Tongue (tissue), 2 donors: ENCODE measurements around the gene PARD3. TPM values are rescaled to one million over a fixed set of nuclear protein-coding genes. Genes with fewer than 3 reads are reported as not detected.
A peak's percentile ranks its signal among the peaks of the same experiment; 100 is the strongest.
"Not testable (repeated sequence)": the region's sequence is repeated elsewhere in the genome, so short reads cannot be mapped to it uniquely, and the experiment has no call there.

Source experiments
- DNase-seq: peaks from one replicate; pipeline ENCODE4 v3.0.0-alpha.2; 2015
- total RNA-seq: library from RNA; depleted of rRNA; stranded (reverse); fragments of >200 nt; gene quantifications from one replicate; pipeline ENCODE4 v1.2.3, GENCODE V29; 2014

PARD3 gene
- total RNA-seq, 1 donor from 2014 or later = 129 TPM

DNA sequence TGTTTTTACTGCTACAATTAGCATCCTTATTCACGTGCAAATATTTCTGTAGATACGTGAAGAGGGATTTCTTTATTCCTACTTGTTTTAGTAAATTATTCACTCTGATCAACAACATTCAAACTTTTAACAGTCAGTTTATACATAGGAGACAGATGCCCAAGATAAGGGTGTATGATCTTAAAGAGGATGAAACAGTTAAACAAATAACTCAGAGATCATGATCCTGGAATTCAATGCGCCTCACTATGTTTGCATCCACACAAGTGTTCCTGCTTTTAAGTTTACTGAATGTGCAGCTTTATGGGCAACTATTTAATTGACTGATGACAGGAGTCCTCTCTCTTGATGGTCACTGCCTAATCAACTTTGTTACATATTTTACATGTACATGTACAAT lies 394.8 kb downstream of the PARD3 start:
- no peak for DNase-seq

DNA sequence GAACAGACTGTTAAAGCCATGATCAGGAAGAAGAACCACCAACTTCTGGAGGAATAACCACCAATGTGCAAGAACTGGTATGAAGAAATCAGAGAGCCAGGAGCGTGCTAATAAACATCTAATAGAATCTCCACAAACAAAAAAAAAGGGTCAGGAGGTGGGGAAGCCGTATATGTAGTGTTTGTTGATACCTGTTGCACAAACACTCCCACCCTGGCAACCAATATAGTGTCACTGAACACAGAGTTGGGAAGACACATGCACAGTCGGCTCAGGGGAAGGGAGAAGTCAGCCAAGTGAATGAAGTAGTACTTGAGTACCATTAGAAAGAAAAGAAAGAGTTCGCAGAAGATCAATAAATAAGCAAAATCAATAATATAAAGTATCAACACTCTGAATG lies 400.1 kb downstream of the PARD3 start:
- no peak for DNase-seq

DNA sequence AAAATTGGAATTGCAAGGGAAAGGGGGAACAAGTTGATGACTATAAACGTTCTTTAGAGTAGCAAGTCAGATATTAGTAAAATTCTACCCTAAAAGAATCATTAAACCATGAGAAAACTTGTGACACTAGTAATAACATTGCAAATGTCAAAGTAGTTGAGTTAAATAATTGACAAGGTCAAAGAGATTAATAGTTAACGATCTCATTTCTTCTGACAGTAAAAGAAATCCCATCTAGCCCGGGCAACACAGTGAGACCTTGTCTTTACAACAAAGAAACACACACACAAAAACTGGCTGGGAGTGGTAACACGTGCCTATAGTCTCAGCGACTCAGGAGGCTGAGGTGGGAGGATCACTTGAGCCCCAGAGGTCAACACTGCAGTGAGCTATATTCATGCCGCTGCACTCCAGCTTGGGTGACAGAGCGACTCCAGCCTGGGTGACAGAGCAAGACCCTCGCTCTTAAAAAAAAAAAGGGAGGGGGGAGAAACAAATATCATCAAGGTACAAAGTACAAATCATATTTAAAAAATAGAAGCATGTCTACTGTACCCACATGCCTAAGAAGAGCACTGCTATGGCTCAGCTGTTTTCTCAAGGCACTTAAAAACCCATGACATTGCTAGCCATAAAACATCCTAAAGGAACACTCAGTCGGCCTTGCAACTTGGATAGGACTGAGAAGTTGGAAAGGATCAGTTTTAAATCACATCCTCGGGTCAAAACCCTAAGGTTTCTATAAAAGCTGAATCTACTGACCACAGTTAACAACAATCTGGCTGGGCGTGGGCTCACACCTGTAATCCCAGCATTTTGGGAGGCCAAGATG lies 401.1 kb downstream of the PARD3 start:
- DNase-seq = no peak

DNA sequence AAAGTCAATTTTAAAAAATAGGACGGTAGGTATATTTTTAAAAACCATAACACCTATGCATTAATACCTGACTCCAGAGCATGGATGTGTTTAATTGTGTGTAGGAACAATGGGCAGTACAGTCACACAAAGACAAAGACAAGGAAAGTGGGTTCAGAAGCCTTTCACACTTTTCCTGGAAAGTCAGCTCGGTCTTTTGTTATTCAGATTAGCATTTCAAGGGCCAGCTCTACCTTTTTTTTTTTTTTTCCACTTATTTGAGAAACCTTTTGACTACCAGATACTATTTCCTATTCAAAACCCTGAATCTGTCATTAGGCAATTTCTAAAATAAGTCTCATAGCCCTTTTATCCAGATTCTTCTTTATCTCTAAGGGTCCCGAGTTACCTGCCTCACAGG lies 401.9 kb downstream of the PARD3 start:
- no peak for DNase-seq

DNA sequence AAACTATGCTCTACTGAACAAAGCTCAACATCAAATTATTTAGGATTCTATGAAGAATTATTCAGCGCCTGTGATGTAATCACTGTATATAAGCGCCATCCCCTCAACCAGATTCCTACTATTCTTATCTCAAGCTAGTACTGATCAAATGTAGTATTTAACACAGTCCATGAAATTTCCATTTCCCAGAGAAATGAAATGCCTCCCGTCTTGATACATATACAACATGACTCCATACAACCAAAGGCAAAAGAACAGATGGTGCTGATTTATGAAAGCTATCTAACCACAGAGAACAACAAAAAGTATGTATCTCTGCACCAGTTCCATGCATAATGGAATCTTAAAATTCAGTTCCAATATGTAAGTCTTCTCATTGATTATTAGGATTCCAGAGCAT lies 406.1 kb downstream of the PARD3 start:
- DNase-seq = no peak

DNA sequence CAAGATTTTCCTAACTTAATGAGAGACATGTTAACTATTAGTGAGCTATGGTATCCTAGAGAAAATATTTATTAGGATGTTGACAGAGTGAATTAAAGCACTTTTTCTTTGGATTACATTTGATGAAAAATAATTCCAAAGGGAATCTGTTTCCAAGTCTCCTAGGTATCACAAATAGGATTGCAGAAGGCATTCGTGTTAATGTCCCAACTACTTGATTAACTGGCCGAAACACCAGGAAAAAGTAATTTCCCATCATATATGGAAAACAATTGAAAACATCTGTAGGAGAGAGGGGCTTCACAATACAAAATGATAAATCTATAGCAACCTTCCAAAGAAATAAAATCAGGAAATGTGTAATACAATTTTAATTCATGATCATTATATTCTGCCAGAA lies 406.7 kb downstream of the PARD3 start:
- no peak for DNase-seq

DNA sequence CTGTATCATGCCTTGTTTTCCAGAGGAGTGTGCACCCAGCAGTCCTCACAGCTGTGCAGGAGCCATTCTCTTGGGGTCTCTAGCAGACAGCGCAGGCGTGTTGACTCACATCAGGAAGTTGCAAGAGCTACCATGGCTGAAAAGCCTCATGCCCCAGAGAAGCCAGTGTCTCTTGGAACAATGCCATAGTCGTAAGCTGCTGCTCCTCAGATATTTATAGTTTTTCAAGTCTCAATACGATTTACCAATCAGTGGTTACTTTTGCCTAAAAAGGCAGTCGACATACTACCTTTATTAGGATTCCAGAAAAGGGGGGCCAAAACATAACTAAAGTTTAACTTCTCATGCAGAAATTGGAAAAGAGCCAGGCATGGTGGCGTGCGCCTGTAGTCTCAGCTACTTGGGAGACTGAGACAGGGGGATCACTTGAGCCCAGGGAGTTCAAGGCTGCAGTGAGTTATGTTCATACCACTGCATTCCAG lies 407.7 kb downstream of the PARD3 start:
- peak; percentile 20 for DNase-seq

DNA sequence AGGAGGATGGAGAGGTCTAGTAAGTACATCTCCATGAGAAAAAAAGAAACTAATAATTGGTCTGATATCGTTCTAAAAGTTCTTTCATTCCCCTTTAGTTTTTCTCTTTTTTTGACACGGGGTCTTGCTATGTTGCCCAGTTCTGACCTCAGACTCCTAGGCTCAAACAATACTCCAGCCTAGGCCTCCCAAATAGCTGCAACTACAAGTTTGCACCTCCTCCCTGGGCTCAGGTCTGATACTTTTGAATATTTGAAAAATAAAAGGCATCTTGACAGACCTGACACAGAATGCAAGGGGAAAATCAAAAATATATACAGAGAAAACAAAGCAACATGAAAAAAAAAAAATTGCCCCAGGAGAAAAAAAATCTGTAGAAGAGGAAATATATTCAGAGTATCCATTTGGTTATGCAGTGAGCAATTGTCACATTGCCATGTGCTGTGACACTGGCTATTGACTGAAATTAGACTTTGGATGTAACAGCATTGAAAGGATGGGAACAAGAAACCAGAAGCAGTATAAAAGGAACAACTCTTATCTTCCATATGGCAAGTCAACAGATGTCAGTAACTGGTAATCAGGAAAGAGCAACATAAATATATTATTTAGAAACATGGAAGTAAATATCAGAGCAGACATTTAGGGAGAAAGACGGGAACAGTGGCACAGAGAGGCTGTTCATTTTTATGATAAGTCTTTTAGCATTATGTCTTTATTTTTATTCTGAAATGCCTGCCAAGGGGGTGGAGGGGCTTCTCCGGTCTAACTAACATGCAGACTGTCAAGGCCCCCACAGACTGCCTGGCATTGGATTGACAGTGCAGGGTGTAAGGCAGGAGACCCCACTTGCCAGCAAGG lies 408.4 kb downstream of the PARD3 start:
- DNase-seq = no peak

DNA sequence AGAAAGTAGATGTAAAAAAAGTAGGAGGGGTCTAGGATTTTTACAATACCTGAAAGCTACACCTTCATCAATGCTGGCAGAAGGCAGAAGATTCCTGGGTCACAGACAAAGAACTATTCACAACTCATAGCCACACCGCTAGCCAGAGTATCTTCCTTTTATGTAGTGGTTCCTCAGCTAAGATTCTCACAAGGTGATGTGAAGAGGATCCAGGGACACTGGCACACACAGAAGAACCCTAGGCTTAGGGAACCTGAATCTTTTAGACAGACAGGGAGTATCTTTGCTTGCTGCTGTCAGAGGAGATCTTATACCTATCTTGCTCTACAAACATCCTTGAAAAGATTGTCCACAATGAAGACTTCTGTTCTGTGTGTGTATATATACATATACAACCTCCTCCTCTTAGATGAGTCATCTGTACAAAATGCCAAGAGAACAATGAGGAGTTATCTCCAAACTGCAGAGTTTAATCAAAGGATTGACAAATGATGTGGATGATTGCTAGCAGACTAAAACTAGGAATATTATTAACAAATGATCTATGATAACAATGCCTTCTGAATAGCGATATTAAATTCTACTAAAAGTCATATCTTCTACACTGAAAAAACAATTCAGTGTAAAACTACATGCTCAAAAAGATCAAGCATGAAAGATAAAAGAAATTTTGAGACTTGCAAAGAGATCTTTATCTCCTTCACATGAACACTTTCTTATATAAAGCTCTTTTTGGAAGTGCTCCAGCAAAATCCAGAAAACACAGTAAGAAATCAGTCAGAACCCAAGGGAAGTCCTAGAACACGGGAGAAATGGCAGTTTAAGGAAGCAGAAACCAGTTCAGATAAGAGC lies 409.3 kb downstream of the PARD3 start:
- no peak for DNase-seq

DNA sequence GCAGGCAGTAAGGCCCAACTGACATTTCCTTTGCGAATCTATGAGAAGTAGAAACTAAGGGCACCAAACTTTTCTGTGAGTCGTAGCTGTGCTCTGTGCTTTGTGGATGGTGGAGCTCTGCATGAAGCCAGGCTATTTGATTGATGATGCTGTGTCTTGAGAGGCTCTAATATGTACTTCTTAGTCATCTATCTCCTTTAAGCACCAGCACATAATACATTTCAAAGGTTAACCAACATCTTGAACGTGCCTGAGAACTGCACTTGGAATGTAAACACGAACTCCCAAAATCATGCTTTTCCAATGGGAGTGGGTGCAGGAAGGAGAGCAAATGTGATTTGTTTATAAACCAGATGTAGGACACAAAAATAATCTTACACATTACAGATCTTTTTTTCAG lies 411.6 kb downstream of the PARD3 start:
- DNase-seq = no peak

DNA sequence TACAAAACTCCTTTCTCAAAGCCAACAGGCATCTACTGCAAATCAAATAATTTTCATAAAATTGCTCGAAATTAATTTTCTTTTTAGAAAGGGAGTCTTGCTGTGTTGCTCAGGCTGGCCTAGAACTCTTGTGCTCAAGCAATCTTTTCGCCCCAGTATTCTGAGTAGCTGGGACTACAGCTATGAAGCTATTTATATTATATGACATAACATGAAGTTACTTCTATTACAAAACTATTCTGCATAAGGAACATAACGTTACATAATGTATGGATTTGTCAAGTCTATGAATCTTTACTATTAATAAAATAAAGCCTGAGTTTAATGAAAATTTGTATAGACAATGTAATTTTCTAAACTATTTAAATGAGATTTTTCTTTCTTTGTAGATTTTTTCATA lies 415.0 kb downstream of the PARD3 start:
- no peak for DNase-seq

DNA sequence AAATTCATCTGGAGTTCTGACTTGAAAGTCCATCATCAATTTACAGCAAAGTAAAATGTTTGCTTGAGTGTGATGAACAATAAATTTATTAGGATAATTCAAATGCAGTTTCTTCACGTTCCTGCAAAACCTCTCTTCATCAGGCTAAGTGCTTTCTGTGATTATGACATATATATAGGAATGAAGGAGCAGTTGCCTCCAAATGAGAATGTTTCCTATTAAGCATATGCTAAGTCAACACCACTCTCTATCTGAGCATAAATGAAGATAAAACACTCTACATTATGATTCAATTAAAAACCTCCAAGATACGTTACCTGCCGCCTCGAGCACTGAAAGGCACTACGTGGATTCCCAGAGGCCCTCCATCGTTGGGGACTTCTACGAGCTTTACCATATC lies 416.1 kb downstream of the PARD3 start:
- no peak for DNase-seq

DNA sequence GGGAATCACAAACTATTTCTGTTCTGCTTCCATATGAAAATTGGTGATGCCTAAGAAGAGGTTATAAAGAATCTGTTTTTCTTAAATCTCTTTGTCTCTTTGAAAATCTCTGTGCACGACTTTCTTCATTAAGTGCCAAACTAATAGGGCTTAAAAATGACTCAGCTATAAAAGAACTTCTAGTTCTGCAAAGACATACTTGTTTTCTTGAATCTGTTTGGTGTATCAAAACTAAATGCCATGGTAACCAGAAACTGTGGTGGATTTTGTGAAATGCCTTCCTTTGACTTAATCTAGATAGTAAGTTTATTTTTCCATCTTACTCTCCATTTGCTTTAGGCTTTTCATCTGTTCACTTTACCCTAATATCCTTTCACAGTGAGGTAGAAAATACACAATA lies 417.8 kb downstream of the PARD3 start:
- no peak for DNase-seq

DNA sequence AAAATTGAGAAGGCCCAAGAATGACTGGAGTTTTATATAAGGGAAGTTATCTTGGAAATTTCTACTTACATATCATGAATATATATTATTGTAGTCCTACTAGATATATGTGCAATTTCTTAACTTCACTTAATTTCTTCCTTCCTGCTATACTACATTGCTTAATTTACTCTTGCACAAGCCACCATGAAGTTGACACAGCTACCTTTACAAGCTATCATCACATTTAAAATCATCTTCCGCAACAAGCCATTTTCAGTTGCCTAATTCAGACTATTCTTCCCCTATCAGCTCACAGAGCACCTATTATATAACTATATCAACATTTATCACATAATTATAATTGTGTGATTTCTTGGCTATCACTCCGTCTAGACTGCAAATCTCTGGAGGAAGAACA lies 418.4 kb downstream of the PARD3 start:
- DNase-seq = no peak

DNA sequence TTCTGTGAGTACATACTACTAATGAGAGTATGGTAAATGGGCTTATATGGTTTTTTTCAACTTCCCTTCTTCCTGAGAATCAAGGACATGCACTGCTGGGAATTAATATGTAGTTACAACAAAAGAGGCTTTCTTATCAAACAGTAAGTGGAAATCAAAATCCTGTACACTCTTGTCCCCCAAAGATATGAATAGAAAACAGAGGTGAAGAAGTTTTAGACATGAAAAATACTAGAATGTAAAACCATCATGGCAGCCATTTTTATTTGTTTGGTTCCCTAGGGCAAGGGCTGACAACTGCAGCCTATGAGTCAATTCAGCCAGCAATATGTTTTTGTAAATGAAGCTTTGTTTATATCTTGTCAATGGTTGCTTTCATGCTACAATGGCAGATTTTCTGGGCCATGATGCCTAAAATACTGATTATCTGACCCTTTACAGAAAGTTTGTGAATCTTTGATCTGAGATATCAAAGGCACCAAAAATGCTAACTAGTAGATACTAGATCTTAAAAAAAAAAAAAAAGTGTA lies 422.4 kb downstream of the PARD3 start:
- DNase-seq = no peak

DNA sequence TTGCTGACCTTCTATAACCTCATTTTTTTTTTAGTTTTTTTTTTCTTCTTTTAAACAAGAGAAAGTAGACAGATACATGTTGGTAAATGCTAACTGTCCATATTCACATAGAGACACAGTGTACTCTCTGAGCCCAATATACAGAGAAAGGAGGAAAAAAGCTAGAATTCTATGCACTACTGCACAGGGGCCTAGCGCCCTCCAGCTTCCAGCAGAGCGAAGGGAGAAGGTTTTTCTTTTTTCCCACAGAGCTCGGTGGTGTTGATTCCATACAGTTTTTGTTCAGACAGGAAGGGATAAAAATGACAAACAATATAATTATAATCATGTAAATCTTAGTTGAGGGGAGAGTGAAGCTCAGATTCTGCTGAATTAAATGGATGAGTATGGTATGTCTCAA lies 423.9 kb downstream of the PARD3 start:
- not testable (repeated sequence) for DNase-seq

DNA sequence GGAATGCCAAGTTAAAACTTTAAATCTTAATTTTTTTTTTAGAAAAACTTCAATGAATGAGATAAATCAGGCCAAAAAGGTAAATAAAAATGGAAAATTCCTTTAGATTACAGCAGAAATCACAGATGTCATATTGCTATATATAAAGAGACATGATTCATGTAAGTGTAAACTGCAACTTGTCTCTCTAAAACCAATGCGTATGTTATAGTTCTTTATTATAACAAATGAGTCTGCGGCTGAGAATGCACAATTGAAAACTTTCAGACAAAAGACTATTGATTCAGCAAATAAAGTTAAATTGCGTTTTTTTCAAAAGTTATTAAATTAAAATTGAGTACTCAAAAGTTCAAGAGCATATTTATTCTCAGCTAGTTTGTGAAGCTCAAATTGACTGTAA lies 425.3 kb downstream of the PARD3 start:
- DNase-seq = no peak

DNA sequence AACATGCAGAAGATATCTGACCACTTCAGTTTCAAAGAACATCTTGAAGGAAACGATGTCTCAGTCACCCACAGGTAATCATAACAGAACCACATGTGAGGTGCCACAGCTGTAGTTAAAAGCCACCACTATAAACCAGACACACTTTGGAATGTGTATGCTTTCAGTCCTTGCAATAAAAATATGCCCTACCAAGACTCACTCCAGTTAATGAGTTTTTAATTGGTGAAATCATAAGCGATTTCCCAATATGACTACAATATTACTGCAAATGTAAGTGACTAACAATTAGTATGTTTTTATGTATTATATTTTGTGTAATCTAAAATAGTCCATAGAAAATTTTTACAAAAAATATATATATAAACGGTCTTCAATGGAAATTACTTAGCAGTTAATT lies 428.2 kb downstream of the PARD3 start:
- no peak for DNase-seq

DNA sequence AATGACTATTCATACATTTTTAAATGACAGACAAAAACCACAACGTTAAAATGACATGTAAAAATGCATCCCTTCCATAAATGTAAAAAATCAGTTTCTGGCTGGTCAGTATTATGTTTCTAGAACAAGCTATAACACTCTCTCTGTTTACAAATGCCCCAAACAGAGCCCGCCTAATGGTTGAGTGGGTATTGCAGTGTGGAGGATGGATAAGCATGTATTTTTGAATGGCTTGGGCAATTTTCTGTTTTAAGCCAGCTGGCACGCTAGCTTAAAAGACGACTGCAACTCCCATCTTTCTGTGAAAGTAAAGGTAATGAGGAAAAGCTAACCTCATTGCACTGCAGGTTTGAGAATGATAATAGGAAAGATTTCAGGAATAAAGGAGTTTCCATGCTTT lies 430.7 kb downstream of the PARD3 start:
- no peak for DNase-seq

DNA sequence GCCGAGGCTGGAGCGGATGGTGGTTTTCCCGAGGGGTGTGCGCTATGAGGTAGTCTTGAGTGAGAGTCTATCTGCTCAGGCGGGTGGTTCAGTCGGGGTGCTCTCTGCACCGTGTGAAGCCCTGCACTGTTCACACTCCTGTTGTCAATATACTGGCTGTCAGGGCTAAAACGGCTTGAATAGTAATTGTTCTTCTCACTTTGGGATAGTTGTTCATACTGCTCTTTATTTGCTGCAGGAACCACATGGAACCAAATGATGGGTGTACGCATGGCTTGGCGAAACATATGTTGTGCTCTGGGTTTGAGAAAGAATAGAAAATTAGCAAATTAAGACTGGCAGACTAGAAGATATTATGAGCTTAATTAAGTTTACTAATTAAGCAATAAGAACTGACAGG lies 432.5 kb downstream of the PARD3 start:
- no peak for DNase-seq

DNA sequence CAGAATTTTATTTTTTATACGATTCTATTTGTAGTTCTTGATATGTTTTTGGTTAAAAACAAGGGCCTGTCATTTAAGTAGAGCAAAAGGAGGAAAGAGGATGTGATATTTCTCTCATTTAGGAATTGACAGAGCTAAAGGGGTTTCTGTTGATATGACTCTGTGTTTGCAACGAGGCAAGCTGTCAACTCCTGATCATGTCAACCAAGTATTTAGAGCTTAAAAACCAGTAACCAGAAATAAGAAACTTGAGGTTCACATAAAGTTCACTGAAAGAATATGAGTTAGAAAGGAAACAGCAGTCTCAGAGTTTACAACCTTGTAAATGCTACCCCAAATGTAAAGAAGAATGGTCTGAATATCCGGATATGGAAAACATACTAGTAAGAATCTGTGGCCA lies 434.2 kb downstream of the PARD3 start:
- no peak for DNase-seq

DNA sequence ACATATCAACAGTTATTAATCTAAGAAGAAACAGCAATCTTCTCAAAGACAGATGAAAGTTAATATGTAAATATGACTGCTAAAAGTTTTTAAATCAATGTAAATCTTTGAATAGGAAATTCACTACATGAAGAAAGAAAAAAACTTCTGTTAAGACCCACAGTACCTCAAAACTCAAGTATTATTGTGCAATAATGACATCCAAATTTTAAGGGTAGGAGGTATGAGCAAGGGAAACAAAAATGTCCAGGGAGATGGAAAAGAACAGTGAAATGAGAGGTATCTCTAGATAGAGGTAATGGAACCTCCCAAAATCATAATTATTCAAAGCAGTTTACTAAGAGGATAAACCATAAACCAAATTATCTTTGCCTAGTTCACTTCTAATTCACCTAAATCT lies 436.8 kb downstream of the PARD3 start:
- DNase-seq = no peak
